A549 (cell line): Measurements from ENCODE around the gene TTC28.

ENCODE experiments used
- CBX8 ChIP-seq: fragments of 200-600 bp; sonication (generic); IDR thresholded peaks from 2 replicates; pipeline ENCODE4 v1.6.1; 2016
- EP300 ChIP-seq, 2 experiments: fragments of >200 bp; sonication (Bioruptor Twin); formaldehyde crosslinking; IDR thresholded peaks; 2 replicates in 1 of 2; 3 replicates in 1 of 2; pipeline ENCODE4 v1.6.1; 2016 to 2017
- ESRRA ChIP-seq: fragments of 150-350 bp; IDR thresholded peaks from 2 replicates; pipeline ENCODE4 v1.6.1; 2014; ENCODE audit warnings: mild to moderate bottlenecking, low read length, borderline replicate concordance
- HOXA7 ChIP-seq: fragments of 250-450 bp; sonication (Bioruptor Pico); IDR thresholded peaks from 2 replicates; pipeline ENCODE4 v1.5.0; 2020; ENCODE audit warnings: mild to moderate bottlenecking, moderate library complexity
- KDM1A ChIP-seq: fragments of 200-600 bp; sonication (generic); IDR thresholded peaks from 2 replicates; pipeline ENCODE4 v1.6.1; 2016; ENCODE audit warnings: low read depth, mild to moderate bottlenecking
- KDM5A ChIP-seq: fragments of 200-600 bp; sonication (generic); IDR thresholded peaks from 2 replicates; pipeline ENCODE4 v1.6.1; 2016; ENCODE audit warnings: antibody characterized with exemption, mild to moderate bottlenecking
- MYC ChIP-seq: IDR thresholded peaks from 2 replicates; pipeline ENCODE4 v1.6.1; 2012; ENCODE audit warnings: mild to moderate bottlenecking, inconsistent platforms, low read length, improper control_type of control experiment, borderline replicate concordance
- NR3C1 ChIP-seq: fragments of >200 bp; sonication (Bioruptor Twin); formaldehyde crosslinking; IDR thresholded peaks from 3 replicates; pipeline ENCODE4 v1.6.1; 2017
- POLR2A ChIP-seq: IDR thresholded peaks from 2 replicates; pipeline ENCODE4 v1.6.1; 2012; ENCODE audit warnings: mild to moderate bottlenecking, low read length
- TF ChIP-seq, protein P1 (sequence below): IDR thresholded peaks from 2 replicates; pipeline ENCODE4 v1.6.1; 2012
- TF ChIP-seq, protein P2 (sequence below): fragments of 200-600 bp; sonication (generic); IDR thresholded peaks from 2 replicates; pipeline ENCODE4 v1.6.1; 2016; ENCODE audit warnings: antibody characterized with exemption, mild to moderate bottlenecking, moderate library complexity
- TF ChIP-seq, protein P3 (sequence below): IDR thresholded peaks from 2 replicates; pipeline ENCODE4 v1.6.1; 2012; ENCODE audit warnings: low read depth, borderline replicate concordance
- TF ChIP-seq, protein P4 (sequence below): fragments of >200 bp; sonication (Bioruptor Twin); formaldehyde crosslinking; IDR thresholded peaks from 3 replicates; pipeline ENCODE4 v1.5.1; 2016

DNA sequence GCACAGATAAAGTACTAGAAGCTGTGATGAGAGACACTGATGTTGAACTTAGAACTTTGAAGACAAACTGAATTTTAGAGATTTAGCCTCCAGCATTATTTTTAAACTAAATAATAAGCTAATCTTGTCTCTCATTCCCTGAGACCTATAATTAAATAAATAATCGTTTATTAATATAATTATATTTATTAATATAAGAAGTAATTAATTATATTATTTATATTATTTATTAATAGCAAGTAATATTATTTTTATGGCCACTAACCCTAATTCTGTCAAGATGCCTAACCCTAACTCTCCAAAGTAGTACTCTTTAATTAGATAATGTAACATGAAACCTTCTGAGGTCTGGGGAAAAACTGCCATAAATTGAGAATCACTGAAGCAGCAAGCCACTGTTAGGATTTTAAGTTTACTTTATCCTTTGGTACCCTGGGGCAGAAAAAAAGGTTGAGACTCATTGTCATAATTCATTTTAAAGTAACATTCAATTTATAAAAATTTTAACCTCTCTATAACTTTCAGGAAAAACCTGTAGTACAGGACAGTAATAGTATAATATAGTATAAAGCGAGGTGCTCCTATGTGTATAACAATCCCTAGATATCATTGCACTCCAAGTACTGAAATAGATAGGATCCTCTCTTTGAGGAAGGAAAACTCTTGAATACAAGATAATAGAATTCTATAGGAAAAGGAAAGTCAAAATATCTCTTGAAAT is 85.4 kb downstream of the TTC28 start:
- TF ChIP-seq POLR2A (no peak), EP300 (IDR thresholded peaks at IDR 0.05) (no peak), MYC (no peak), CBX8 (no peak), NR3C1 (no peak), KDM1A (no peak), HOXA7 (CRISPR knock-in tag) (no peak), KDM5A (no peak), ESRRA (no peak)
- TF ChIP-seq, protein P1, sequence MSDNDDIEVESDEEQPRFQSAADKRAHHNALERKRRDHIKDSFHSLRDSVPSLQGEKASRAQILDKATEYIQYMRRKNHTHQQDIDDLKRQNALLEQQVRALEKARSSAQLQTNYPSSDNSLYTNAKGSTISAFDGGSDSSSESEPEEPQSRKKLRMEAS: no peak
- TF ChIP-seq, protein P2, sequence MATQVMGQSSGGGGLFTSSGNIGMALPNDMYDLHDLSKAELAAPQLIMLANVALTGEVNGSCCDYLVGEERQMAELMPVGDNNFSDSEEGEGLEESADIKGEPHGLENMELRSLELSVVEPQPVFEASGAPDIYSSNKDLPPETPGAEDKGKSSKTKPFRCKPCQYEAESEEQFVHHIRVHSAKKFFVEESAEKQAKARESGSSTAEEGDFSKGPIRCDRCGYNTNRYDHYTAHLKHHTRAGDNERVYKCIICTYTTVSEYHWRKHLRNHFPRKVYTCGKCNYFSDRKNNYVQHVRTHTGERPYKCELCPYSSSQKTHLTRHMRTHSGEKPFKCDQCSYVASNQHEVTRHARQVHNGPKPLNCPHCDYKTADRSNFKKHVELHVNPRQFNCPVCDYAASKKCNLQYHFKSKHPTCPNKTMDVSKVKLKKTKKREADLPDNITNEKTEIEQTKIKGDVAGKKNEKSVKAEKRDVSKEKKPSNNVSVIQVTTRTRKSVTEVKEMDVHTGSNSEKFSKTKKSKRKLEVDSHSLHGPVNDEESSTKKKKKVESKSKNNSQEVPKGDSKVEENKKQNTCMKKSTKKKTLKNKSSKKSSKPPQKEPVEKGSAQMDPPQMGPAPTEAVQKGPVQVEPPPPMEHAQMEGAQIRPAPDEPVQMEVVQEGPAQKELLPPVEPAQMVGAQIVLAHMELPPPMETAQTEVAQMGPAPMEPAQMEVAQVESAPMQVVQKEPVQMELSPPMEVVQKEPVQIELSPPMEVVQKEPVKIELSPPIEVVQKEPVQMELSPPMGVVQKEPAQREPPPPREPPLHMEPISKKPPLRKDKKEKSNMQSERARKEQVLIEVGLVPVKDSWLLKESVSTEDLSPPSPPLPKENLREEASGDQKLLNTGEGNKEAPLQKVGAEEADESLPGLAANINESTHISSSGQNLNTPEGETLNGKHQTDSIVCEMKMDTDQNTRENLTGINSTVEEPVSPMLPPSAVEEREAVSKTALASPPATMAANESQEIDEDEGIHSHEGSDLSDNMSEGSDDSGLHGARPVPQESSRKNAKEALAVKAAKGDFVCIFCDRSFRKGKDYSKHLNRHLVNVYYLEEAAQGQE: no peak
- TF ChIP-seq, protein P3, sequence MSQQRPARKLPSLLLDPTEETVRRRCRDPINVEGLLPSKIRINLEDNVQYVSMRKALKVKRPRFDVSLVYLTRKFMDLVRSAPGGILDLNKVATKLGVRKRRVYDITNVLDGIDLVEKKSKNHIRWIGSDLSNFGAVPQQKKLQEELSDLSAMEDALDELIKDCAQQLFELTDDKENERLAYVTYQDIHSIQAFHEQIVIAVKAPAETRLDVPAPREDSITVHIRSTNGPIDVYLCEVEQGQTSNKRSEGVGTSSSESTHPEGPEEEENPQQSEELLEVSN: no peak
- TF ChIP-seq, protein P4, sequence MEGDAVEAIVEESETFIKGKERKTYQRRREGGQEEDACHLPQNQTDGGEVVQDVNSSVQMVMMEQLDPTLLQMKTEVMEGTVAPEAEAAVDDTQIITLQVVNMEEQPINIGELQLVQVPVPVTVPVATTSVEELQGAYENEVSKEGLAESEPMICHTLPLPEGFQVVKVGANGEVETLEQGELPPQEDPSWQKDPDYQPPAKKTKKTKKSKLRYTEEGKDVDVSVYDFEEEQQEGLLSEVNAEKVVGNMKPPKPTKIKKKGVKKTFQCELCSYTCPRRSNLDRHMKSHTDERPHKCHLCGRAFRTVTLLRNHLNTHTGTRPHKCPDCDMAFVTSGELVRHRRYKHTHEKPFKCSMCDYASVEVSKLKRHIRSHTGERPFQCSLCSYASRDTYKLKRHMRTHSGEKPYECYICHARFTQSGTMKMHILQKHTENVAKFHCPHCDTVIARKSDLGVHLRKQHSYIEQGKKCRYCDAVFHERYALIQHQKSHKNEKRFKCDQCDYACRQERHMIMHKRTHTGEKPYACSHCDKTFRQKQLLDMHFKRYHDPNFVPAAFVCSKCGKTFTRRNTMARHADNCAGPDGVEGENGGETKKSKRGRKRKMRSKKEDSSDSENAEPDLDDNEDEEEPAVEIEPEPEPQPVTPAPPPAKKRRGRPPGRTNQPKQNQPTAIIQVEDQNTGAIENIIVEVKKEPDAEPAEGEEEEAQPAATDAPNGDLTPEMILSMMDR: no peak
